ENCODE results near the gene SAMD4B.

SAMD4B gene

GRCh38 chr19:39397360-39398296, 55.4 kb downstream of the SAMD4B start:
- peak; percentile 89 for DNase-seq (ENCODE audit: low read depth)

GRCh38 chr19:39398297-39398864, 56.2 kb downstream of the SAMD4B start:
- peak; percentile 49 for DNase-seq (ENCODE audit: low read depth)

DNA sequence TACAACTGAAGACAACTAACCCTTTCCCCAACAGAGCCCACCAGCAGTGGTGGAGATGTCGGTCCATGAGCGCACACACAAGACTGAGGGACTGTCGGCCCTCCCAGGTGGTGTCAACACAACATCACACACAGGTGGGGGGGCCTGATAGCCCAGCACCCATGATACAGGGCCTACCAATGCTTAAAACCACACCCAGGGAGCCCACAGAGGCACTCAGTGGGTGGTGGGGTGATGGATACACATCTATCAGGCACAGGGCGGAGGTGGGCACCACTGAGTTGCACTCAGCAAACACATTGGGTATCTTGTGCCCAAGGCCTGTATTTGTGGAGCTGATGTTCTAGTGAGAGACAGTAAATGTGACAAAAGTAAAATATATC, 57.4 kb downstream of the SAMD4B start:
- DNase-seq (ENCODE audit: low read depth) = no peak

- DNase-seq (ENCODE audit: low read depth) = no peak
Observed at GRCh38 chr19:39400061-39400460, 57.8 kb downstream of the SAMD4B start.

GRCh38 chr19:39401070-39401548, 58.9 kb downstream of the SAMD4B start:
- no peak for DNase-seq (ENCODE audit: low read depth)

DNA sequence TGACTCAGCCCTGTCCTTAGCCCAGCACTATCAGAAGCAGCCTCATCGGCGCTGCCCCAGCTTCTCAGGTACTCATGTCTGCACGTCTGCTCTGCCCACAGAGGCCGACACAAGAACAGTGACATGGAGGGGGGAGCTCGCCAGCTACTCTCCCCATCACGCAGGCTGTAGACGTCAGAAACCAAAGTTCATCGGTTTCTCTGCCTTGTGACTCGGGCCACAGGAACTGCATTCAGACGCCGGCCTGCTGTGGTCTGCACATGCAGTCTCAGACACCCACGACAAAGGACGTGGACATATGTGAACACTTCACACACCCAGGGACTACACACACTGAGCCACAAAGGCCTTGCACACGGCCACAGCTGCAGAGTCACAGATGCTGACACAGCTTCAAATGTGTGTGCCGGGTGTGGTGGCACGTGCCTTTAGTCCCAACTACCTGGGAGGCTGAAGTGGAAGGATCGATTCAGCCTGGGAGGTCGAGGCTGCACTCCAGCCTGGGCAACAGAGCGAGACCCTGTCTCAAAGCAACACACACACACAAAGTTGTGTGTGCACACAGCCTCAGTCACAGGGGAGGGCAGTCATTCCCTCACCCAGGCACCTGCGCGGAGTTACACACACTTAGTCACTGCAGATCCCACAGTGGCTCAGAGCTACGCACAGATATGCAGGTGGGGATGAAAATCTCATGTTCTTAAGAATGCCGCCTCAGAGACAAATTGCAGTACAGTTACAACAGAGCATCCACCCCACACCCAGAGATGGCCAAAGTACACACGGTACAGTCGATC, 59.5 kb downstream of the SAMD4B start:
- peak; percentile 77 for DNase-seq (ENCODE audit: low read depth)

GRCh38 chr19:39402346-39403300, 60.4 kb downstream of the SAMD4B start:
- peak; percentile 79 for DNase-seq (ENCODE audit: low read depth)

- peak; percentile 94 for DNase-seq (ENCODE audit: low read depth)
Observed at GRCh38 chr19:39403331-39404312, 61.4 kb downstream of the SAMD4B start.

DNA sequence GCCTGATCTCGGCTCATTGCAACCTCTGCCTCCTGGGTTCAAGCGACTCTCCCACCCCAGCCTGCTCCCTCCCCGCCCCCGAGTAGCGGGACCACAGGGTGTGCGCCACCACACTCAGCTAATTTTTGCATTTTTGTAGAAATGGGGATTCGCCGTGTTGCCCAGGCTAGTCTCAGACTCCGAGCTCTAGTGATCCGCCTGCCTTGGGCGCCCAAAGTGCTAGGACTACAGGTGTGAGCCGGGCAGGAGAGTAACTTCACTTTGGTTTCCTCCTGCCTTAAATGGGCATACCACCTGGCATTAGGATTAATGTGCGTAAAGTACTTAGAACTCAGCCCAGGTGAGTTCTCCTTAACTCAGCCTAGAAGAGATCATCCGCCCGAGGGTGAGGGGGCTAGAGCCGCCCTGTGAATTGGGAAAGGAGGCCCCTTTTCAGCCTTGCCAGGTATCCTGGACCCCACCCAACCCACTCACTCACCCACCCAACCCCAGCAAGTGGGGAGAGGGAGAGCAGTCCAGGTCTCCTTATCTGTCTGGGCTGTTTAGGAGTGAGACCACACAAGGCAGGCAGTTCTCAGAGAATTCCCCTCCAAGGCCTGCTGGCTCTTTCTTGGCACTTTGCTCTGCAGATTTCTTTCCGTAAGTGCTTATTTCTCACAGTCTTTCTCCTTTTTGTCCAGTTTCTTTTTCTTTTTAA, 63.2 kb downstream of the SAMD4B start:
- DNase-seq (ENCODE audit: low read depth) = no peak

- DNase-seq (ENCODE audit: low read depth) = peak; percentile 77
Observed at GRCh38 chr19:39405958-39406655, 63.9 kb downstream of the SAMD4B start.

DNA sequence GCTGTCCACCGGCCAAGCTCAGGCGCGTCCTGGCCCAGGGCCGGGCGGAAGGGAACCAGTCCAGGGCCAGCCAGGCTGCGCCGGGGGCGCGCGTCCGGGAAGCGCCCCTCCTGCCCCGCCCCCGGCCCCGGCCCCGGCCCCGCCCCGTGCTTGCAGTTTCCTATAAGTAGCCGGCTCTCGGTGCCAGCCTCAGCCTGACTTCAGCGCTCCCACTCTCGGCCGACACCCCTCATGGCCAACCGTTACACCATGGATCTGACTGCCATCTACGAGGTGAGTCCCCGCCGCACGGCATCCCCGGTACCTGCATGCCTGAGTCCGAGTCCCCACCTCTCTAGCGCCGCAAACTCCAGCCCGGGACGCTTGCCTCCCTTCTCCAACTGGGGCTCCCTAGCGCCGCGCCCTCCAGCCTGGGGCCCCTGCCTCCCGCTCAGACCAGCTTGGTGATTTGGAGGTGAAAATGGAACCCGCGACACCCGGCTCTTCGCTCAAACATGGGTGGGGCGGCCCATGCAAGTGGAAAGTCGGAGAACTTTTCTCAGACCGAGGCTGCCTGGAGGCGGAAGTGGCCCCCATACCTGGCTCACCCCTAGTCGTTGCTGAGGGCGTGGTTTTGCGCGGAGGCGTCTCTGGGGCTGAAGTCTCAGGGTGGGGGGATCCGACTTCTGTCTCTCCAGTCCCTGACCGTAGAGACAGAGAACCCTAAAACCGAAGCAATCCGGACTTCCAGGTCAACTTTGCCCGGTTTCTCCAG, 64.6 kb downstream of the SAMD4B start, which contains the start of gene ZFP36:
TSS of gene ZFP36 (plus strand) at position 192 of the 754 bp plus-strand sequence. CDS start at position 250, 58 bp downstream.
- peak; percentile 83 for DNase-seq (ENCODE audit: low read depth)

DNA sequence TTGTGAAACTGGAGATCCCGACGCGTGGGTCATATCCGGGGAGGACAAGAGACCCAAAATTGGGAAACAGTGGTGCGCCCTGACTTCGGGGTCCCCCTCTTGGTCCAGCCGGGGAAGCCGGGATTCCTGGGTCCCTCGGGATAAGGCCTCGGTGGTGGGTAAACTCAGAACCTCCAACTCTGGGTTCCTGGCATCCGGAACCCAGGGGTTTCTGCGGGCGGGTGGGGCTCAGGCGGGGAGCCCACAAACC, 65.1 kb downstream of the SAMD4B start:
- no peak for DNase-seq (ENCODE audit: low read depth)

DNA sequence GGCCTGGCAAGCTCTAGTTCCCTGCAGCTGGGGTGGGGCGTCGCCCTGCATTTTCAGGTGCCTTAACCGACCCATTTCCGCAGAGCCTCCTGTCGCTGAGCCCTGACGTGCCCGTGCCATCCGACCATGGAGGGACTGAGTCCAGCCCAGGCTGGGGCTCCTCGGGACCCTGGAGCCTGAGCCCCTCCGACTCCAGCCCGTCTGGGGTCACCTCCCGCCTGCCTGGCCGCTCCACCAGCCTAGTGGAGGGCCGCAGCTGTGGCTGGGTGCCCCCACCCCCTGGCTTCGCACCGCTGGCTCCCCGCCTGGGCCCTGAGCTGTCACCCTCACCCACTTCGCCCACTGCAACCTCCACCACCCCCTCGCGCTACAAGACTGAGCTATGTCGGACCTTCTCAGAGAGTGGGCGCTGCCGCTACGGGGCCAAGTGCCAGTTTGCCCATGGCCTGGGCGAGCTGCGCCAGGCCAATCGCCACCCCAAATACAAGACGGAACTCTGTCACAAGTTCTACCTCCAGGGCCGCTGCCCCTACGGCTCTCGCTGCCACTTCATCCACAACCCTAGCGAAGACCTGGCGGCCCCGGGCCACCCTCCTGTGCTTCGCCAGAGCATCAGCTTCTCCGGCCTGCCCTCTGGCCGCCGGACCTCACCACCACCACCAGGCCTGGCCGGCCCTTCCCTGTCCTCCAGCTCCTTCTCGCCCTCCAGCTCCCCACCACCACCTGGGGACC, 65.6 kb downstream of the SAMD4B start:
- DNase-seq (ENCODE audit: low read depth) = peak; percentile 73

GRCh38 chr19:39408392-39409207, 66.4 kb downstream of the SAMD4B start:
- no peak for DNase-seq (ENCODE audit: low read depth)

DNA sequence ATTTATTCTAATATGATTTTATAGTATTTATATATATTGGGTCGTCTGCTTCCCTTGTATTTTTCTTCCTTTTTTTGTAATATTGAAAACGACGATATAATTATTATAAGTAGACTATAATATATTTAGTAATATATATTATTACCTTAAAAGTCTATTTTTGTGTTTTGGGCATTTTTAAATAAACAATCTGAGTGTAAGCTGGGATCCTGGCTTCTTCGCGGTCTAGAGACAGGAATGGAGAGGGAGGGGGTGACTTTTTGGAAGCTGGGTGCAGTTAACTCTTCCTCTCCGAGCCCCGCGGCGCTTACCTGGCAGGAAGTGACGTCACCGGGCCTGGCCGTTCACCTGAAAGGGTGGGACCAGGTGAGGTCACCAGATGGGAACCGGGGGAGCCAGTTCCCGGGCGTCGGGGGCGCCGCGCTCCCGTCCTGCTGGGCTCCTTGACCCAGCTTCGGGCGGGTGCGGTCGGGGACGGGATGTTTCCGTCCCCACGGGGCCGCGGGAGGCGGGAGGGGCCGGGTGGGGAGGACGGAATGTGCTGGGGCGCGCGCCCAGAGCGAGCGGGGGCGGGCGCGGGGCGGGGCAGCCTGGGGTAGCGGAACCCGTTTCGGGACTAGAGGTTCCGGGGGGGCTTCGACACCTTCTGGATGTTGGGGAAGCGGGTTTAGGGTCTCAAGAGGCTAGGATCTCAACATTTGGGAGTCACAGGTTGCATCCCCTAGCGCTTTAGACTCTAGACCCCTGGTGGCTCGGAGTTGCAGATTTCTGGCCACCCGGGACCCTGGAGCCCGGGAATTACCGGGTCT, 67.2 kb downstream of the SAMD4B start:
- peak; percentile 68 for DNase-seq (ENCODE audit: low read depth)

All from activated T-helper 1 cell treated with Interleukin-2 at 50 U/mL for 16 hours (primary cell).